Stomach (tissue), 9 donors: ENCODE measurements around the gene CMTM1. TPM values are rescaled to one million over a fixed set of nuclear protein-coding genes. Genes with fewer than 3 reads are reported as not detected.

Source experiments
- DNase-seq, 2 donors: peaks; one replicate each; pipeline versions ENCODE4 v3.0.0 to v3.0.0-alpha.2; 2013 to 2019
- H3K27ac ChIP-seq, 5 donors: fragments of 200-600 bp in 4 of 5; sonication (generic) in 4 of 5; one replicate each; pipeline ENCODE4 v1.5.1; 2013 to 2019; ENCODE audit warnings: mild to moderate bottlenecking in 1 of 5, moderate library complexity in 1 of 5
- H3K27me3 ChIP-seq, 3 donors: fragments of 200-600 bp; sonication (generic); one replicate each; pipeline ENCODE4 v1.5.1; 2017 to 2019; ENCODE audit warnings: mixed run types in 1 of 3
- H3K36me3 ChIP-seq, 4 donors: fragments of 200-600 bp; sonication (generic); 1 replicate in 3 of 4; 2 replicates in 1 of 4; pipeline ENCODE4 v1.5.1; 2016 to 2019
- H3K4me1 ChIP-seq, 4 donors: fragments of 200-600 bp; sonication (generic); one replicate each; pipeline ENCODE4 v1.5.1; 2016 to 2019
- H3K4me3 ChIP-seq, 4 donors: fragments of 200-600 bp; sonication (generic) in 3 of 4; one replicate each; pipeline ENCODE4 v1.5.1; 2016 to 2019; ENCODE audit warnings: mild to moderate bottlenecking in 1 of 4
- H3K9me3 ChIP-seq, 4 donors: fragments of 200-600 bp; sonication (generic); one replicate each; pipeline ENCODE4 v1.5.1; 2016 to 2019
- EP300 ChIP-seq: sonication (generic); formaldehyde crosslinking; IDR thresholded peaks from one replicate; pipeline ENCODE4 v1.6.1; 2017; ENCODE audit warnings: antibody characterized with exemption
- POLR2A ChIP-seq, 4 donors: fragments of 450-650 bp; IDR thresholded peaks; one replicate each; pipeline ENCODE4 v1.6.1; 2016; ENCODE audit warnings: antibody characterized with exemption in 4 of 4, control low read depth in 2 of 4, mild to moderate bottlenecking in 1 of 4, moderate library complexity in 1 of 4
- POLR2AphosphoS5 ChIP-seq, 3 donors: sonication (generic); formaldehyde crosslinking; IDR thresholded peaks; one replicate each; pipeline ENCODE4 v1.6.1; 2016; ENCODE audit warnings: antibody characterized with exemption in 3 of 3
- WGBS, 5 donors: extraction: QIAGEN DNeasy Blood & Tissue Kit in 3 of 5; methylation state at CpG; one replicate each; pipeline versions ENCODE4 v1.1.5 to v1.1.7; 2013 to 2018; 5-methylcytosine and 5-hydroxymethylcytosine counted together
- intact Hi-C: fragments of 100-400 bp; cut with DNase I; formaldehyde crosslinking; loops from one replicate; pipeline ENCODE4 v1.15.1; 2023; ENCODE audit warnings: low total_unique reads
- polyA plus RNA-seq, 3 donors: library from polyadenylated mRNA; stranded (reverse); fragments of 200-250 nt; gene quantifications; one replicate each; pipeline ENCODE4 v1.2.3, GENCODE V29; 2013
- total RNA-seq, 5 donors: library from RNA; depleted of rRNA; stranded (reverse); fragments of >200 nt; gene quantifications; one replicate each; pipeline versions ENCODE4 v1.1.0 to v1.2.3, GENCODE V29; 2014 to 2016
- TF ChIP-seq, protein P1 (sequence below), 7 experiments: fragments of 450-650 bp in 4 of 7; fragments of 200-600 bp in 3 of 7; sonication (generic) in 3 of 7; IDR thresholded peaks; one replicate each; pipeline ENCODE4 v1.5.1; 2016 to 2019; ENCODE audit warnings: antibody characterized with exemption in 7 of 7, control low read depth in 2 of 7, mild to moderate bottlenecking in 1 of 7
- donor health status: healthy with polysubstance abuse.
- donor health status: Bipolar disorder and iron deficiency.
- donor health status: healthy.

The CMTM1 gene
- total and polyA plus RNA-seq, 8 donors = 0.28 TPM; not detected in 7

DNA sequence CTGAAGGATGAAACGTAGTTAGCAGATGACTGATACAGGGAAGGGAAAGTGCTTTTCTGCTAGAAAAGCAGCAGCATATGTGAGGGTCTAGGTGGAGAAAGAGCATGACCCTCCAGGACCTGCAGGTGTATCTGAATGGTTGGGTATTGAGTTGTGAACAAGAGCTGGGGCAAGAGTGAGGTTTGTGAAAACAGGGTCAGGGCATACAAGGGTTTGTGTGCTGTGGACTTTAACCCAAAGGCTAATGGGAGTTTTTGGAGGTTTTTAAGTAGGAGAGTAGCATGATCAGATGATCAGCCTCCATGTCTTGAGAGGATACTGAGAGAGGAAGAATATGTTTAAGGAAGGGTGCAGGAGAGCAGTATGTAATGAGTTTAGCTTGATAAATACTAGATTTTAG lies 6.1 kb upstream of the CMTM1 start:
- Histone ChIP-seq H3K36me3 (peaks cover 3 to 66% (median 41%) of the 10 kb centered on the region in 4 donors), H3K27ac (no peak overlapping the region), H3K27me3 (no peaks in the 10 kb centered on the region), H3K9me3 (no peaks in the 10 kb centered on the region), H3K4me3 (no peak overlapping the region), H3K4me1 (peaks cover 0 to 28% (median 2%) of the 10 kb centered on the region in 4 donors)
- 73 to 86% (median 81%) methylated on average over 1 of the region's 1 CpG for WGBS, 5 donors
- no peak for TF ChIP-seq POLR2AphosphoS5 (IDR thresholded peaks at IDR 0.05)
- TF ChIP-seq EP300 = no peak
- TF ChIP-seq POLR2A (IDR thresholded peaks at IDR 0.05) = no peak
- TF ChIP-seq, protein P1, sequence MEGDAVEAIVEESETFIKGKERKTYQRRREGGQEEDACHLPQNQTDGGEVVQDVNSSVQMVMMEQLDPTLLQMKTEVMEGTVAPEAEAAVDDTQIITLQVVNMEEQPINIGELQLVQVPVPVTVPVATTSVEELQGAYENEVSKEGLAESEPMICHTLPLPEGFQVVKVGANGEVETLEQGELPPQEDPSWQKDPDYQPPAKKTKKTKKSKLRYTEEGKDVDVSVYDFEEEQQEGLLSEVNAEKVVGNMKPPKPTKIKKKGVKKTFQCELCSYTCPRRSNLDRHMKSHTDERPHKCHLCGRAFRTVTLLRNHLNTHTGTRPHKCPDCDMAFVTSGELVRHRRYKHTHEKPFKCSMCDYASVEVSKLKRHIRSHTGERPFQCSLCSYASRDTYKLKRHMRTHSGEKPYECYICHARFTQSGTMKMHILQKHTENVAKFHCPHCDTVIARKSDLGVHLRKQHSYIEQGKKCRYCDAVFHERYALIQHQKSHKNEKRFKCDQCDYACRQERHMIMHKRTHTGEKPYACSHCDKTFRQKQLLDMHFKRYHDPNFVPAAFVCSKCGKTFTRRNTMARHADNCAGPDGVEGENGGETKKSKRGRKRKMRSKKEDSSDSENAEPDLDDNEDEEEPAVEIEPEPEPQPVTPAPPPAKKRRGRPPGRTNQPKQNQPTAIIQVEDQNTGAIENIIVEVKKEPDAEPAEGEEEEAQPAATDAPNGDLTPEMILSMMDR (IDR thresholded peaks at IDR 0.05) = no peak
- DNase-seq = no peak
- intact Hi-C loops = no loop called here

DNA sequence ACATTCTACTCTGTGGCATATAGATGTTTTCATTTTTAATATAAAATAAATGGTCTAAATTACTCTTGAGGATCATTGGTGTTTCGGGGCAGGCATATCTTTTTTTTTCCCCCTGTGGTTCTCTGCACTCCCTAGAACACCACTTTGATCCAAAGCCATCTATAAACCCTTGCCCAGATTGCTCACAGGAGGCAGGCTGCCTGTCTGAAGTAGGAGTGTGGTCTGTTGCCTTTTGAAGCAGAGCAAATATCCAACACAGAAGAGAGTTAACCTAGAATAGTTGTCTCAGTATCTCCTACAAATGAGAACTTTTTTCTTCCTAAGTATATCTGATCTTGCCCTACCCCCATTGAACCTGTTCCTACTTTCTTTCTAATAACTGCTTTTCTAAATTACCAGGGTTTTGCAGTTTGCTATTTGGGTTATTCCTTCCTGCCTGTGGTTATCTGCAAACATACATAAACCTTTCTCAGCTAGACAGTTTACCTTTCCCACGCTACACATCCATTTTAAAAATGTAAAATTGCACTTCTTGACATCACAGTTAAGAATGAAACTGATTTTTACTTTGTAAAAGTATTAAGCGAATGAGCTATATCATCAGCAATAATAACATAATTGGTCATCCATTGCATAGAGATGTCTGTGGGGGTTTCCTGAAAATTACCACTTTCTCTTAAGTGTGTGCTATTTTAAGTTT lies 4.7 kb upstream of the CMTM1 start:
- intact Hi-C loops = no loop called here
- TF ChIP-seq, protein P1 (IDR thresholded peaks at IDR 0.05) = no peak
- TF ChIP-seq EP300 (no peak), POLR2A (IDR thresholded peaks at IDR 0.05) (no peak), POLR2AphosphoS5 (IDR thresholded peaks at IDR 0.05) (no peak)
- Histone ChIP-seq H3K4me1 (peaks cover 0 to 16% (median 0%) of the 10 kb centered on the region in 4 donors), H3K36me3 (peaks cover 11 to 79% (median 55%) of the 10 kb centered on the region in 4 donors), H3K27me3 (no peaks in the 10 kb centered on the region), H3K4me3 (no peak overlapping the region), H3K27ac (no peak overlapping the region), H3K9me3 (no peaks in the 10 kb centered on the region)
- DNase-seq = no peak
- 84 to 91% (median 87%) methylated on average over 3 of the region's 3 CpGs for WGBS, 5 donors

DNA sequence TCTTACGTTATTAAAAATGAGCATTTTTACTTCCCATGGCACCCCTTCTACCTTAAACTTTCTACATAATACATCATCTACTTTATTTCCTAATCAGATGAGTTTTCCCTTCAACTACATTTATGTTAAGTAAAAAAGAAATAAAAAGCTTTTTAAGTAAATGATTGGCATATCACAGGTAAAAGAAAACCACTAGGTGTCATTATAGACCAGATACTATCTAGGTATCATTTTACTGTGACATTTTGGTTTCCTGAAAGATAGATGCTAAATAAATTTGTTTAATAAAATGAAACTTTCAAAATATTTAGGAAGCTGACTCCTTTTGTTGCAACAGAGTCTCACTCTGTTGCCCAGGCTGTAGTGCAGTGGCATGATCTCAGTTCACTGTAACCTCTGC lies 3.8 kb upstream of the CMTM1 start:
- H3K9me3 ChIP-seq = no peaks in the 10 kb centered on the region
- peaks cover 0 to 16% (median 0%) of the 10 kb centered on the region in 4 donors for H3K4me1 ChIP-seq
- intact Hi-C loops = no loop called here
- no peaks in the 10 kb centered on the region for H3K27me3 ChIP-seq
- H3K36me3 ChIP-seq = peaks cover 18 to 84% (median 60%) of the 10 kb centered on the region in 4 donors
- 74 to 81% (median 79%) methylated on average over 1 of the region's 1 CpG for WGBS, 5 donors
- peak overlapping the region in 1 of 5 donors; percentile 14 for H3K27ac ChIP-seq
- TF ChIP-seq, protein P1 (IDR thresholded peaks at IDR 0.05) = no peak
- no peak for TF ChIP-seq POLR2AphosphoS5 (IDR thresholded peaks at IDR 0.05)
- no peak for TF ChIP-seq POLR2A (IDR thresholded peaks at IDR 0.05)
- no peak for TF ChIP-seq EP300
- DNase-seq = no peak
- H3K4me3 ChIP-seq = no peak overlapping the region

DNA sequence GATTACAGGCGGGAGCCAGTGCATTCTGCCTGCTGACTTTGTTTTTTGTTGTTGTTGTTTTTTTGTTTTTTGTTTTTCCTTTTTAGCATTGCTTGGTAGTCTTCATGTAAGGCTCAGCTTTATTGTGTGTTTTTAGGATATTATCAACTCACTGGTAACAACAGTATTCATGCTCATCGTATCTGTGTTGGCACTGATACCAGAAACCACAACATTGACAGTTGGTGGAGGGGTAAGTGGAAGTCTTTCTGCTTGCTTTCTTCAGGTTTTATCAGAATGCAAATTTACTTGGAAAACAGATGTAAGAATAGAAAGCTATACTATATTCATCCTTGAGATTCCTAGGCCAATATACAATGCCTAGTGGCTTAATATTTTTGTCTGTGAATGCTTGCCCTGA lies 3.3 kb upstream of the CMTM1 start:
- TF ChIP-seq, protein P1 (IDR thresholded peaks at IDR 0.05) = no peak
- TF ChIP-seq POLR2A (IDR thresholded peaks at IDR 0.05) = no peak
- no peak for TF ChIP-seq EP300
- TF ChIP-seq POLR2AphosphoS5 (IDR thresholded peaks at IDR 0.05) = no peak
- Histone ChIP-seq H3K4me3 (no peak overlapping the region), H3K9me3 (no peaks in the 10 kb centered on the region), H3K36me3 (peaks cover 16 to 83% (median 56%) of the 10 kb centered on the region in 4 donors), H3K27me3 (no peaks in the 10 kb centered on the region), H3K27ac (peak overlapping the region in 1 of 5 donors; percentile 14), H3K4me1 (peaks cover 0 to 16% (median 0%) of the 10 kb centered on the region in 4 donors)
- intact Hi-C loops = no loop called here
- no peak for DNase-seq
- 69 to 86% (median 77%) methylated on average over 2 of the region's 2 CpGs for WGBS, 5 donors
